DMS79 treated with DMSO at 0.1 percent for 48 hours (cell line): ENCODE measurements around the gene IL19.

Source experiments
- DNase-seq: peaks from one replicate; lab custom pipeline; 2025; lab: John Stamatoyannopoulos, UW

IL19 gene

GRCh38 chr1:206860165-206860564 is 89.6 kb downstream of the IL19 start:
- DNase-seq, result no peak

- DNase-seq, result no peak
These were observed 92.7 kb downstream of the IL19 start for GRCh38 chr1:206863266-206863665.

GRCh38 chr1:206864939-206865671 is 94.5 kb downstream of the IL19 start, which contains the start of gene IL20:
IL20 (plus strand) TSS chr1:206865623; CDS start chr1:206865853, 230 bp downstream.
- DNase-seq, result no peak

- DNase-seq, result no peak
These were observed 95.5 kb downstream of the IL19 start for GRCh38 chr1:206866062-206866461.

GRCh38 chr1:206867239-206867638 is 96.7 kb downstream of the IL19 start:
- no peak for DNase-seq

GRCh38 chr1:206867716-206868115 is 97.1 kb downstream of the IL19 start:
- DNase-seq, result no peak

GRCh38 chr1:206868264-206868663 is 97.7 kb downstream of the IL19 start:
- no peak for DNase-seq

GRCh38 chr1:206872139-206872538 is 101.6 kb downstream of the IL19 start:
- no peak for DNase-seq

GRCh38 chr1:206873603-206874188 is 103.1 kb downstream of the IL19 start:
- DNase-seq, result no peak

- no peak for DNase-seq
These were observed 105.3 kb downstream of the IL19 start for GRCh38 chr1:206875752-206876377.

- DNase-seq, result no peak
These were observed 107.9 kb downstream of the IL19 start for GRCh38 chr1:206878456-206878855.

- DNase-seq, result no peak
These were observed 109.7 kb downstream of the IL19 start for GRCh38 chr1:206880314-206880713.

GRCh38 chr1:206882555-206882954 is 112.0 kb downstream of the IL19 start:
- DNase-seq, result no peak

- no peak for DNase-seq
These were observed 112.6 kb downstream of the IL19 start for GRCh38 chr1:206883160-206883559.

GRCh38 chr1:206883876-206884275 is 113.3 kb downstream of the IL19 start:
- no peak for DNase-seq

GRCh38 chr1:206885341-206886060 is 114.9 kb downstream of the IL19 start:
- peak; percentile 58 for DNase-seq

- DNase-seq, result no peak
These were observed 116.3 kb downstream of the IL19 start for GRCh38 chr1:206886831-206887230.

GRCh38 chr1:206887701-206888100 is 117.1 kb downstream of the IL19 start:
- DNase-seq, result peak; percentile 81

- no peak for DNase-seq
These were observed 119.8 kb downstream of the IL19 start for GRCh38 chr1:206890125-206891060.

GRCh38 chr1:206891412-206891811 is 120.8 kb downstream of the IL19 start:
- no peak for DNase-seq
